Measurements from ENCODE around the gene B3GNT9.

Gene B3GNT9

GRCh38 chr16:67150833-67151396, at the start of gene B3GNT9:
Gene B3GNT9, minus strand, starts transcription at chr16:67150998. Its CDS starts 513 bp downstream, at chr16:67150485.
- no peak for DNase-seq

- DNase-seq = no peak
These were observed 49.7 kb upstream of the B3GNT9 start for GRCh38 chr16:67200491-67200890.

- DNase-seq = no peak
These were observed 49.0 kb upstream of the B3GNT9 start for GRCh38 chr16:67199808-67200198.

- no peak for DNase-seq
These were observed 48.4 kb upstream of the B3GNT9 start, which contains the start of gene ELMO3 for GRCh38 chr16:67199011-67199807. Gene ELMO3, plus strand, starts transcription at chr16:67199131. Its CDS starts 196 bp downstream, at chr16:67199327.

GRCh38 chr16:67198238-67198734, 47.5 kb upstream of the B3GNT9 start:
- DNase-seq = peak; percentile 57 to 64

GRCh38 chr16:67197704-67198103, 46.9 kb upstream of the B3GNT9 start:
- DNase-seq = no peak

GRCh38 chr16:67196881-67197280, 46.1 kb upstream of the B3GNT9 start:
- DNase-seq = no peak

- no peak for DNase-seq
These were observed 44.9 kb upstream of the B3GNT9 start for GRCh38 chr16:67195676-67196075.

GRCh38 chr16:67194260-67194659, 43.5 kb upstream of the B3GNT9 start:
- DNase-seq = no peak

GRCh38 chr16:67193536-67193935, 42.7 kb upstream of the B3GNT9 start:
- no peak for DNase-seq

- no peak for DNase-seq
These were observed 42.1 kb upstream of the B3GNT9 start for GRCh38 chr16:67192781-67193361.

GRCh38 chr16:67191995-67192681, 41.3 kb upstream of the B3GNT9 start, which contains the start of gene E2F4:
Gene E2F4, plus strand, starts transcription at chr16:67192155. Its CDS starts 73 bp downstream, at chr16:67192228.
- peak; percentile 94 for DNase-seq

- DNase-seq = no peak
These were observed 40.7 kb upstream of the B3GNT9 start for GRCh38 chr16:67191411-67191994.

- DNase-seq = no peak
These were observed 39.9 kb upstream of the B3GNT9 start for GRCh38 chr16:67190448-67191399.

- DNase-seq = no peak
These were observed 39.2 kb upstream of the B3GNT9 start, which contains the start of gene EXOC3L1 for GRCh38 chr16:67190041-67190440. Gene EXOC3L1, minus strand, starts transcription at chr16:67190136. Its CDS starts 460 bp downstream, at chr16:67189676.

- DNase-seq = no peak
These were observed 38.0 kb upstream of the B3GNT9 start for GRCh38 chr16:67188798-67189197.

GRCh38 chr16:67188323-67188722, 37.5 kb upstream of the B3GNT9 start:
- DNase-seq = no peak

GRCh38 chr16:67187175-67187890, 36.5 kb upstream of the B3GNT9 start:
- no peak for DNase-seq

GRCh38 chr16:67186550-67186950, 35.8 kb upstream of the B3GNT9 start:
- no peak for DNase-seq

GRCh38 chr16:67185651-67186134, 34.9 kb upstream of the B3GNT9 start:
- no peak for DNase-seq

All from Kasumi-1 (cell line).